Mucosa of descending colon (tissue), 3 donors: ENCODE results near the gene MLANA. TPM values are rescaled to one million over a fixed set of nuclear protein-coding genes. Genes with fewer than 3 reads are reported as not detected.

Source experiments
- ATAC-seq: fragments of 200-7000 bp; cut with Tn5 transposase; one replicate; pipeline ENCODE4 v1.9.1; 2020; ENCODE audit warnings: mild to moderate bottlenecking, moderate library complexity
- DNase-seq, 3 donors: peaks; one replicate each; pipeline ENCODE4 v3.0.0-alpha.2; 2020
- H3K36me3 ChIP-seq: fragments of 200-600 bp; one replicate; pipeline ENCODE4 v1.8.0; 2021; ENCODE audit warnings: low read depth, mild to moderate bottlenecking
- H3K4me1 ChIP-seq: fragments of 200-600 bp; one replicate; pipeline ENCODE4 v1.8.0; 2021; ENCODE audit warnings: low read depth, mild to moderate bottlenecking
- H3K4me3 ChIP-seq: fragments of 200-600 bp; one replicate; pipeline ENCODE4 v1.8.0; 2021; ENCODE audit warnings: mild to moderate bottlenecking
- H3K9me3 ChIP-seq: fragments of 200-600 bp; one replicate; pipeline ENCODE4 v1.8.0; 2021; ENCODE audit warnings: mild to moderate bottlenecking
- CTCF ChIP-seq: fragments of 200-600 bp; IDR thresholded peaks from one replicate; pipeline ENCODE4 v1.8.0; 2022; ENCODE audit warnings: antibody characterized with exemption, mild to moderate bottlenecking
- intact Hi-C, 2 donors: fragments of 100-400 bp; cut with DNase I in 1 of 2; cut with micrococcal nuclease in 1 of 2; formaldehyde crosslinking; loops; one replicate each; pipeline versions ENCODE4 v1.11.0 to v1.11.1; 2022; cut with DNase I, micrococcal nuclease
- total RNA-seq, 3 donors: library from RNA; stranded (reverse); fragmentation: NEBNext Ultra II Directional in 2 of 3; extraction: Animal tissue kit (Norgen Biotek cat#: 25700) in 2 of 3; gene quantifications; one replicate each; pipeline versions ENCODE4 v1.2.1 to v1.2.4, GENCODE V29; 2021 to 2023
- donor health status: DM: no; HTN: no; CAD: no; lungs with moderate emphysema.
- donor health status: DM: no; HTN: no; CAD: no.
- donor health status: DM: no; HTN: yes; CAD: no.

Gene MLANA
- total RNA-seq, 3 donors from 2014 or later: not detected

DNA sequence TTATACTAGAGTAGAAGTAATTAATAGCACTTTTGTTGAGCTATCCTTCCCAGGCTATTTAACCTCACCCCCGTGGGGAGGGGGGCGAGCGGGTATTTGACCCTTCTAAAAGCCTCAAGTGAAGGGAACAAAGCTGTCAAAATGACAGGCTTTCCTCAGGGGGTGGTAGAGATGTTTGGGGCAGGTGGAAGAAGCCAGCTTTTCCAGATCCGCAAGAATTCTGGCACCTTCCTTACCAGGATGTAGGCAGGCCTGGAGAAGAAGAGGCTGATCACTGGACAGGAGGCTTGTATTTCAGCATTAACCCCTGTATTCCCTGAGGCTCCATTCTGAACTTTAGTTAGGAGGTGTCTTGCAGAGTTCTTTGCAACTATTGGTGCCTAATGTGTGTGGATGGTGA is 26.2 kb upstream of the MLANA start:
- no peaks in the 10 kb centered on the region for H3K36me3 ChIP-seq
- H3K4me1 ChIP-seq: peaks cover 12% of the 10 kb centered on the region
- no peak for TF ChIP-seq CTCF
- intact Hi-C loops: no loop called here
- no peak overlapping the region for H3K4me3 ChIP-seq
- DNase-seq (no peak), ATAC-seq (no peak)
- no peaks in the 10 kb centered on the region for H3K9me3 ChIP-seq

GRCh38 chr9:5866272-5866671 is 24.4 kb upstream of the MLANA start:
- no peaks in the 10 kb centered on the region for H3K36me3 ChIP-seq
- TF ChIP-seq CTCF: no peak
- ATAC-seq: no peak
- intact Hi-C loops: no loop called here
- H3K4me1 ChIP-seq: peaks cover 11% of the 10 kb centered on the region
- no peak for DNase-seq
- H3K4me3 ChIP-seq: no peak overlapping the region
- no peaks in the 10 kb centered on the region for H3K9me3 ChIP-seq

DNA sequence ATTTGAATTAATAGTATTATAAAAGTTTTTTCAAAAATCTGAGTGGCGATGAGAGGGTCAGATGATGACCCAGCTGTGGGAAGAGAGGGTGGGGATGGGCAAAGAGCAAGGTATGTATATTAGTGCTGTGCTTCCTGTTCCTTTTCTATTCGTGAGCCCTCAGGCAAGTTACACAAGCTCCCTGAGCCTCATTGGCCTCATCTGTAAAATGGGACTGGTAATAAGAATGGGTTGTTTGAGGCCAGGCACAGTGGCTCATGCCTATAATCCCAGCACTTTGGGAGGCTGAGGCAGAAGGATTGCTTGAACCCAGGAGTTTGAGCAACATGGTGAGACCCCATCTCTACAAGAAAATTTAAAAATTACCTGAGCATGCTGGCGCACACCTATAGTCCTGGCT is 24.0 kb upstream of the MLANA start:
- no peak for DNase-seq
- H3K4me1 ChIP-seq: peaks cover 11% of the 10 kb centered on the region
- no peak for ATAC-seq
- H3K36me3 ChIP-seq: no peaks in the 10 kb centered on the region
- no peak overlapping the region for H3K4me3 ChIP-seq
- intact Hi-C loops: no loop called here
- H3K9me3 ChIP-seq: no peaks in the 10 kb centered on the region
- TF ChIP-seq CTCF: no peak

DNA sequence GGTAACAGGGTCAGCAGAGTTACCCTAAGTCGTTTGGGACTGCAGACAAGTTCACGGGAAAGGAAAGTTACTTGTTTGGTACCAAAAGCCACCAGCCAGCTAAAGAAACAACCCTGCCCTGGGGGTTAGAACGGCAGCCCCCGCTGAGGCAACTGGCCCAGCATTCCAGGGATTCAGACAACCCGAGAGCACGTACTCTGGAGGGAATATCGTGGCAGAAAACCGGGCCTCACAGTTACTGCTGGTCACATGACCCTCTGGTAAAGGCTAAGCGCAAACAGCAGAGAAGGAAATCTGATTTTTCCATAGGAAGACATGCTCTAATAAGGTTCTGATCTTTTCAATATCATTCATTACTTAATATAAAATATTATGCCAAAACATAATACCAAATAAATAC is 22.5 kb upstream of the MLANA start:
- Histone ChIP-seq H3K9me3 (no peaks in the 10 kb centered on the region), H3K36me3 (no peaks in the 10 kb centered on the region), H3K4me3 (no peak overlapping the region), H3K4me1 (peaks cover 5% of the 10 kb centered on the region)
- intact Hi-C loops: no loop called here
- no peak for DNase-seq
- no peak for ATAC-seq
- TF ChIP-seq CTCF: no peak

DNA sequence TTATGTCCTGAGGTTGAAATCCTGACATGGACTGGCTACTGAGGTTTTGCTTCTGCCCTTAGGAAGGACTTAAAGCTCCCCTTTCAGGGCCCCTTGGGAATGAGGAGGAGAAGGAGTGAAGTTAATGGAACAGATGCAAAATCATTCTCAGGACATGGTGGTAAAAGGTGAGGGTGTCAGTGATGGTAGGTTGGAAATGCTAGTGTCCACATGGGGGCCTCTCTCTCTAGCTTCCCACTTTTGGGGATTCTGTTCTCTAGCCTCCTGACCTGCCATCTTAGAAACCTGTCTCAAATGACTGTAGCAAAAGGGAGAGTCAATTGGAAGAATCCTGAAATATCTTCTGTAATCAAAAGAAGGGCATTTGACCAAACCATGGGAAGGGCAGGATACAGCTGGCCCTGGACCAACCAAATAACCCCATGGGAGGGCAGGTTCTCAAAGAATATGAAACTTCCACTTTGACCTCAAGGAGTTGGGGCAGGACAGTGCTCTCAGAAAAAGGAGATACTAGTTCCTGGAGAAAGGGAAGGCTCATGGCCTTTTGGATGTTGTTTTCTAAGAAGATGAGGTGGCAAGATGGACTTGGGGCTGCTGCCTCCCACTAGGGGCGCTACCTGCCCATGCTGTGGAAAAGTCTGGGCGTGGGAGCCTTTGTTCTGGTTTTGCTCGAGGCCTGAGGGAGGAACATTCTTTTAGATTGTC is 21.2 kb upstream of the MLANA start:
- peak in 2 of 3 donors; percentile 27 to 41 for DNase-seq
- H3K9me3 ChIP-seq: no peaks in the 10 kb centered on the region
- peak; percentile 60 for ATAC-seq
- H3K4me1 ChIP-seq: no peaks in the 10 kb centered on the region
- H3K4me3 ChIP-seq: no peak overlapping the region
- intact Hi-C loops: no loop called here
- H3K36me3 ChIP-seq: no peaks in the 10 kb centered on the region
- peak; percentile 9 for TF ChIP-seq CTCF

DNA sequence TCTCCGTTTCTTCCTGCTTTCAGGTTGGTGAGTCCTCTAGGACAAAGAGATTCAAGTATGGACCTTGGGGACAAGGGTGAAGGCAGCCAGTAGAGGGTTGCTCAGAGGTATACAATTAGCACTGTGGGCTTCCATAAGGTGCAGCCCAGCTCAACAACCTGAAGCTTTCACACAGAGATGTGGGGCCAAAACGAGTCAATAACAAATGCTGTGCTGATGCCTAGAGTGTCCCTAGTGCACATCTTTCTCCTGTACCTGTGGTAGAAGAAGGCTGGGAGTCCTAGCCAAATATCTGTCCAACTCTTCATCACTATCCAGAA is 20.7 kb upstream of the MLANA start:
- no peak overlapping the region for H3K4me3 ChIP-seq
- no peak for ATAC-seq
- intact Hi-C loops: no loop called here

More for the DNA sequence above, 20.7 kb upstream of the MLANA start:
- TF ChIP-seq CTCF: no peak
- DNase-seq: no peak
- H3K4me1 ChIP-seq: no peaks in the 10 kb centered on the region
- no peaks in the 10 kb centered on the region for H3K36me3 ChIP-seq
- no peaks in the 10 kb centered on the region for H3K9me3 ChIP-seq
